K562 (cell line): ENCODE measurements around the gene PCCA. TPM values are rescaled to one million over a fixed set of nuclear protein-coding genes. Genes with fewer than 3 reads are reported as not detected.

Experiments
- ATAC-seq: fragments of 200-7000 bp; cut with Tn5 transposase; 3 replicates; pipeline ENCODE4 v1.9.1; 2020; ENCODE audit warnings: moderate library complexity
- BruUV-seq: library from RNA; stranded (reverse); fragments of 400-500 nt; replicated peaks from 2 replicates; lab custom pipeline; 2021; lab: Mats Ljungman, UMichigan
- CTCF ChIA-PET: fragments of 300-600 bp; formaldehyde crosslinking; extraction: SDS; loops from one replicate; lab custom pipeline; 2021; ENCODE audit warnings: low intra/inter-chr PET ratio; lab: Yijun Ruan, JAX
- POLR2A ChIA-PET: fragments of 300-600, 350-650 bp; sonication (Branson Sonifier 250); formaldehyde crosslinking; extraction: SDS; loops from one replicate; lab custom pipeline; 2021; ENCODE audit warnings: antibody characterized with exemption, inconsistent platforms; lab: Yijun Ruan, JAX
- DNase-seq, 4 experiments: peaks; one replicate each; pipeline versions ENCODE4 v3.0.0 to v3.0.0-alpha.2; 2011 to 2018; ENCODE audit warnings: low spot score in 3 of 4, mixed read lengths in 3 of 4; ENCODE audit errors: extremely low read depth in 1 of 4
- FAIRE-seq: peaks from 2 replicates; lab custom pipeline; 2011; peaks lifted over from hg19 to GRCh38; lab: Jason Lieb, UNC
- H2AFZ ChIP-seq: 2 replicates; pipeline ENCODE4 v1.6.0; 2011; ENCODE audit warnings: low read depth, low read length, control low read depth, inconsistent platforms
- H3K27ac ChIP-seq: fragments of 200-600 bp; 3 replicates; pipeline ENCODE4 v1.8.0; 2011; ENCODE audit warnings: low read depth, mild to moderate bottlenecking, control low read depth, inconsistent platforms, low read length, moderate library complexity, mixed read lengths; ENCODE audit errors: extremely low read depth
- H3K27me3 ChIP-seq, 2 experiments: fragments of 300-600 bp in 1 of 2; 2 replicates in 1 of 2; 3 replicates in 1 of 2; pipeline versions ENCODE4 v1.6.0 to v1.8.0; 2011; ENCODE audit warnings: inconsistent platforms in 2 of 2, low read length in 2 of 2, mild to moderate bottlenecking in 1 of 2, mixed read lengths in 1 of 2, moderate library complexity in 1 of 2; ENCODE audit not compliant: control insufficient read depth in 2 of 2, insufficient read depth in 2 of 2
- H3K36me3 ChIP-seq: fragments of 300-600 bp; 3 replicates; pipeline ENCODE4 v1.8.0; 2011; ENCODE audit warnings: mild to moderate bottlenecking, low read length, inconsistent platforms; ENCODE audit not compliant: control insufficient read depth, insufficient read depth
- H3K4me1 ChIP-seq, 2 experiments: fragments of 200-600 bp in 1 of 2; replicated peaks in 1 of 2; 2 replicates in 1 of 2; 3 replicates in 1 of 2; pipeline versions ENCODE4 v1.5.1 to v1.8.0; 2011; ENCODE audit warnings: inconsistent platforms in 2 of 2, low read length in 2 of 2, mild to moderate bottlenecking in 1 of 2, mixed read lengths in 1 of 2, moderate library complexity in 1 of 2; ENCODE audit not compliant: control insufficient read depth in 2 of 2, insufficient read depth in 2 of 2
- H3K4me2 ChIP-seq: 2 replicates; pipeline ENCODE4 v1.6.1; 2011; ENCODE audit warnings: low read length, control low read depth, inconsistent platforms, mixed read lengths; ENCODE audit not compliant: insufficient read depth
- H3K4me3 ChIP-seq: fragments of 200-600 bp; sonication (generic), shearing (Covaris generic); 2 replicates; pipeline ENCODE4 v1.5.1; 2016; ENCODE audit warnings: control low read depth, inconsistent platforms
- H3K79me2 ChIP-seq: fragments of 200-600 bp; 3 replicates; pipeline ENCODE4 v1.8.0; 2011; ENCODE audit warnings: low read length, inconsistent platforms; ENCODE audit not compliant: control insufficient read depth, insufficient read depth
- H3K9ac ChIP-seq, 2 experiments: 2 replicates each; pipeline versions ENCODE4 v1.6.0 to v1.6.1; 2011; ENCODE audit warnings: low read depth in 2 of 2, low read length in 2 of 2, control low read depth in 1 of 2, inconsistent platforms in 1 of 2, mild to moderate bottlenecking in 1 of 2, mixed read lengths in 1 of 2; ENCODE audit not compliant: insufficient read depth in 1 of 2
- H3K9me1 ChIP-seq: one replicate; pipeline ENCODE4 v1.6.0; 2011; ENCODE audit warnings: inconsistent platforms, mild to moderate bottlenecking, low read length, moderate library complexity; ENCODE audit not compliant: control insufficient read depth, insufficient read depth
- H3K9me3 ChIP-seq: replicated peaks from 2 replicates; pipeline ENCODE4 v1.5.1; 2011; ENCODE audit warnings: low read depth, low read length, inconsistent platforms; ENCODE audit not compliant: control insufficient read depth, insufficient read depth
- H4K20me1 ChIP-seq: replicated peaks from 2 replicates; pipeline ENCODE4 v1.6.1; 2011; ENCODE audit warnings: low read length, inconsistent platforms, mixed read lengths; ENCODE audit not compliant: control insufficient read depth, insufficient read depth
- ETV6 ChIP-seq, 3 experiments: fragments of 150-350 bp in 1 of 3; sonication (generic) in 1 of 3; formaldehyde crosslinking in 1 of 3; IDR thresholded peaks; 2 replicates each; pipeline versions ENCODE4 v1.6.1 to v1.8.0; 2014 to 2022; ENCODE audit warnings: borderline replicate concordance in 2 of 3, low read depth in 2 of 3, antibody characterized with exemption in 1 of 3, low read length in 1 of 3, mild to moderate bottlenecking in 1 of 3, missing genetic modification reagents in 1 of 3
- MEF2A ChIP-seq: IDR thresholded peaks from 2 replicates; pipeline ENCODE4 v1.6.1; 2011; ENCODE audit warnings: low read depth, mild to moderate bottlenecking, low read length, moderate library complexity; ENCODE audit not compliant: control insufficient read depth
- RBM39 ChIP-seq: fragments of 200-400 bp; formaldehyde crosslinking; optimal IDR thresholded peaks from 2 replicates; pipeline ENCODE3; 2018; ENCODE audit warnings: low read depth, low read length
- RCOR1 ChIP-seq, 2 experiments: IDR thresholded peaks; 2 replicates each; pipeline ENCODE4 v1.6.1; 2012; ENCODE audit warnings: low read depth in 2 of 2, low read length in 2 of 2, borderline replicate concordance in 1 of 2, improper control_type of control experiment in 1 of 2
- ZNF184 ChIP-seq: sonication (generic); formaldehyde crosslinking; IDR thresholded peaks from 2 replicates; pipeline ENCODE4 v1.5.0; 2020; ENCODE audit warnings: missing genetic modification reagents
- ZNF696 ChIP-seq: fragments of 250-450 bp; sonication (Bioruptor Pico); conservative IDR thresholded peaks from 2 replicates; pipeline ENCODE4 v1.4.0; 2020; ENCODE audit warnings: mild to moderate bottlenecking, moderate library complexity
- WGBS: fragments of 100-300 bp; shearing (Covaris generic); methylation state at CpG from one replicate; pipeline ENCODE4 v1.1.6; 2016; ENCODE audit warnings: low coverage, mixed read lengths; ENCODE audit not compliant: insufficient coverage; ENCODE audit errors: missing lambda C conversion rate; 5-methylcytosine and 5-hydroxymethylcytosine counted together
- in situ Hi-C: fragments of 300-500 bp; cut with MboI; formaldehyde crosslinking; loops from 4 replicates; pipeline ENCODE4 v1.15.0; 2018; ENCODE audit warnings: inconsistent platforms, mixed read lengths
- intact Hi-C: fragments of 100-400 bp; cut with micrococcal nuclease; formaldehyde crosslinking; loops from 2 replicates; pipeline ENCODE4 v1.14.2; 2022
- polyA plus RNA-seq, 8 experiments: library from polyadenylated mRNA; depleted of rRNA in 4 of 8; stranded (reverse) in 5 of 8; unstranded in 3 of 8; fragments of >200 nt; fragmentation: Nextera tagmentation in 2 of 8; fragmentation: Illumina TruSeq in 1 of 8; extraction: Ambion mirVana in 2 of 8; extraction: Trizol in 1 of 8; gene quantifications; 2 replicates each; pipeline versions ENCODE4 v1.2.1 to v1.2.3, GENCODE V29; 2011 to 2014; ENCODE audit warnings: inconsistent platforms in 1 of 8, missing spikeins in 1 of 8
- total RNA-seq, 7 experiments: library from RNA; depleted of rRNA in 6 of 7; stranded (reverse); fragments of >200 nt in 6 of 7; fragmentation: Illumina TruSeq in 2 of 7; extraction: Trizol in 2 of 7; gene quantifications; 2 replicates each; pipeline versions ENCODE4 v1.2.1 to v1.2.3, GENCODE V29; 2011 to 2021; ENCODE audit warnings: low replicate concordance in 1 of 7

The PCCA gene
- total and polyA plus RNA-seq, 9 of the 15 experiments (the other 6 are each of a cell fraction or from before 2014, with no cell fraction given): 5.2 to 14.1 (median 9.7) TPM

DNA sequence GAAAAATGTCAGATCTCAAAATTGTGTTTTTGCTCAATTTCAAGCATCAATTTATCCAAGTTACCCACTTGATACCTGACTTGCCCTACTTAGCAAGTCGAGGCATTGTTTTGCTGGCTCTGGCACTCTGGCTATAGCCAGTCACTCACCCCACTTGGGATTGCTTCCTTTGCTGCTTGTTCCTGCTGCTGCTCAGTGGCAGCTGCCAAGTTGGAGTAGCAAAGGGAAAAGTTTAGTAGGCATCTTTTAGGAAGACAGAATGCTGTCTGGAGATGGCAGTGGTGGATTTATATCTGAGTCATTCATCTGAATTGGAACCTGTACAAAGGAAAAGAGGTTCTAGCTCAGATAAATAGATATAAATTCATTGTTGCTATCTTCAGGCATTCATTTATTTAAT lies 41.2 kb downstream of the PCCA start (continued):
- no peak for TF ChIP-seq ZNF696
- TF ChIP-seq MEF2A: no peak
- TF ChIP-seq ETV6 (IDR thresholded peaks at IDR 0.05; ENCODE audit: borderline replicate concordance in 1 of 2, low read depth in 2 of 2, low read length in 1 of 2): no peak
- no peak for TF ChIP-seq ETV6 (CRISPR knock-in tag; IDR thresholded peaks at IDR 0.05; ENCODE audit: borderline replicate concordance)
- TF ChIP-seq RBM39: no peak
- no peak for TF ChIP-seq ZNF184 (CRISPR knock-in tag)
- TF ChIP-seq, all 486 proteins: peak for 0

DNA sequence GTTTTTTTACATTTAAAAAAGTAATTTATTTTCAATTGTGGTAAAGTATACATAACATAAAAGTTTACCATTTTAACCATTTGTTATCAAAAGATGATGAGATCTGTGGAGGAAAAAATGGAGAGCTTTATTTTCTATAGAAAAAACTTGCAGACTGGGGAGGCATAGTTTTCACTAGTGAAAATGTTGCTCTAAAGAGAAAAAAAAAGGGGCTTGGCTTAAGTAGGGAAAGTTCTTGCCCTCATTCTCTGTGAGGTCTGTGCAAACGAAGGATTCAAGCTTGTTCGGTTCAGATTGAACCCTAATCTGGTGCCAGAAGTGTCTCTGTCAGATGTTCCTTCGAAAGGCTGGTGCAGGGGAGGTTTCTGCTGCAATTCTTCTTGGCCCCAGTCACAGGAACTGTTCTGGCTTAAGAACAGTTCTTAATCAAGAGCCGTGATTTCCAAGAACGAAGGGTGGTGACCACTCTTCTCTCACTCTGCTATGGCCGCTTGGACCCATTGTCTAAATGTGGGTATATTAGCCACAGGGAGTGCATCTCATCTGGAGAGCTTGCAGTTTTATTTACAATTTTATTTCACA lies 42.1 kb downstream of the PCCA start:
- DNase-seq: no peak
- Histone ChIP-seq H3K9me1 (no peaks in the 10 kb centered on the region), H3K4me2 (no peak overlapping the region), H4K20me1 (no peaks in the 10 kb centered on the region), H3K79me2 (no peaks in the 10 kb centered on the region), H3K9ac (no peak overlapping the region; a peak in 1 of 4 replicates), H3K36me3 (no peaks in the 10 kb centered on the region), H2AFZ (no peak overlapping the region), H3K4me3 (no peak overlapping the region), H3K27ac (no peak overlapping the region), H3K27me3 (no peaks in the 10 kb centered on the region), H3K9me3 (no peaks in the 10 kb centered on the region), H3K4me1 (no peaks in the 10 kb centered on the region; a peak in 2 of 5 replicates)
- BruUV-seq: no TSS peak
- no peak for FAIRE-seq
- no peak for TF ChIP-seq RCOR1 (IDR thresholded peaks at IDR 0.05; ENCODE audit: borderline replicate concordance in 1 of 2, low read depth in 2 of 2, low read length in 2 of 2)
- CTCF ChIA-PET: no interaction called here
- in situ Hi-C loops (no loop called here), intact Hi-C loops (no loop called here)
- no peak for ATAC-seq
- POLR2A ChIA-PET: no interaction called here
- WGBS: 31% methylated on average over 5 of the region's 6 CpGs
